ENCODE results near the gene AIP. TPM values are rescaled to one million over a fixed set of nuclear protein-coding genes. Genes with fewer than 3 reads are reported as not detected.

AIP gene
- polyA plus RNA-seq, 3 donors, result 76.7 to 132 (median 99.3) TPM

DNA sequence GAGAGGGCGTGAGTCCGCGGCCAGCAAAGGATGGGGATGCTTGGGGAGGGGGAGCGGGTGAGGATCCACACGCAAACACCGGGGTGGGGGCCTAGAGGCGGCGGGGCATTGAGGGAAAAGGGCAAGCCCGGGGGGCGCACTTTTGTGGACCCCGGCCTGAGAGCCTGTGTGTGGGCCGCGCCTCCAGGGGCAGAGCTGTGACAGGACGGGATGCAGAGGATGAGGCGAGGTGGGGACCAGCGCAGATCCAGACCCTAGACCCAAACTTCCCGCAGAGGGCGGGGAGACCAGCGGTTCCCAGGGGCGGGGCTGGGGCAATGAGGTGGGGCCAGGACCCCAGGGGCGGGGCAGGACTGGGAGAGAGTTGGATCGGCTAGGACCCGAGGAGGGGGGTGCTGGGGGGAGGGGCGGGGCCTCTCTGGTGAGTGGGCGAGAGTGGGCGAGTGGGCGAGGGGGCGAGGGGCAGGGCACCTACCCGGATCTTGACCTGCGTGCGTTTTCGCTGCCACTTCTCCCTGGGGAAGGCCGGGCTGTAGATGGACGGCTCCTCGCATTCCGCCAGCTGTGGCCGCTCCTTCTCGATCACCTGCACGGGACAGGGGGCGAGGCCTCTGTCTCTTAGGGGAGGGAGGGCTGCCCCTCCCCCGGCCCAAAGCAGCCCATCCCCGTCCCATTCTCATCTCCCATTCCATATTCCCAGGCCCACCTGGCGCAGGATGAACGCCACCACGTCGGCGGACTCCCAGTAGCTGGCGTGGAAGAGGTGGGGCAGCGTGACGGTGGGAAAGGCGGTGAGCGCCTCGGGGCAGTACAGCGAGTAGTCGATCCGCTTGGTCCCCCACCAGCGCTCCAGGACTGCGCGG lies 11.8 kb downstream of the AIP start:
- H2AFZ ChIP-seq (ENCODE audit: insufficient read depth, low read depth, low read length, poor library complexity, severe bottlenecking), result no peak overlapping the region
- DNase-seq, result no peak
- no peaks in the 10 kb centered on the region for H3K4me1 ChIP-seq (ENCODE audit: control insufficient read depth in 1 of 2, insufficient read depth in 2 of 2, low read length in 2 of 2)
- peaks cover 90% of the 10 kb centered on the region for H4K20me1 ChIP-seq (ENCODE audit: insufficient read depth, low read length)
- 97% methylated on average over 40 of the region's 59 CpGs for WGBS (ENCODE audit: insufficient coverage)
- Mint-ChIP-seq H3K36me3 (peaks cover 64 to 96% of the 10 kb centered on the region in 2 donors), H3K4me1 (no peaks in the 10 kb centered on the region), H3K27ac (no peak overlapping the region), H3K9me3 (no peaks in the 10 kb centered on the region), H3K27me3 (ENCODE audit: low read depth in 3 of 3) (no peaks in the 10 kb centered on the region), H3K4me3 (no peak overlapping the region)
- no peak overlapping the region for H3K27ac ChIP-seq (ENCODE audit: low read depth in 1 of 2, low read length in 2 of 2)
- peaks cover 91 to 100% of the 10 kb centered on the region in 2 donors for H3K36me3 ChIP-seq (replicated peaks in 1 of 2; ENCODE audit: control insufficient read depth in 1 of 2, insufficient read depth in 2 of 2, low read length in 2 of 2)
- no peak overlapping the region for H3K4me3 ChIP-seq (replicated peaks in 1 of 3; ENCODE audit: low read depth in 2 of 3, low read length in 3 of 3)
- no peaks in the 10 kb centered on the region for H3K27me3 ChIP-seq (ENCODE audit: control insufficient read depth in 2 of 2, insufficient read depth in 2 of 2, low read length in 2 of 2)
- H3K9me3 ChIP-seq (replicated peaks in 1 of 2; ENCODE audit: control insufficient read depth in 1 of 2, insufficient read depth in 1 of 2, low read length in 2 of 2), result no peaks in the 10 kb centered on the region
- no peak overlapping the region for H3K9ac ChIP-seq (ENCODE audit: insufficient read depth, low read length, poor library complexity, severe bottlenecking)
- TF ChIP-seq, protein P1, sequence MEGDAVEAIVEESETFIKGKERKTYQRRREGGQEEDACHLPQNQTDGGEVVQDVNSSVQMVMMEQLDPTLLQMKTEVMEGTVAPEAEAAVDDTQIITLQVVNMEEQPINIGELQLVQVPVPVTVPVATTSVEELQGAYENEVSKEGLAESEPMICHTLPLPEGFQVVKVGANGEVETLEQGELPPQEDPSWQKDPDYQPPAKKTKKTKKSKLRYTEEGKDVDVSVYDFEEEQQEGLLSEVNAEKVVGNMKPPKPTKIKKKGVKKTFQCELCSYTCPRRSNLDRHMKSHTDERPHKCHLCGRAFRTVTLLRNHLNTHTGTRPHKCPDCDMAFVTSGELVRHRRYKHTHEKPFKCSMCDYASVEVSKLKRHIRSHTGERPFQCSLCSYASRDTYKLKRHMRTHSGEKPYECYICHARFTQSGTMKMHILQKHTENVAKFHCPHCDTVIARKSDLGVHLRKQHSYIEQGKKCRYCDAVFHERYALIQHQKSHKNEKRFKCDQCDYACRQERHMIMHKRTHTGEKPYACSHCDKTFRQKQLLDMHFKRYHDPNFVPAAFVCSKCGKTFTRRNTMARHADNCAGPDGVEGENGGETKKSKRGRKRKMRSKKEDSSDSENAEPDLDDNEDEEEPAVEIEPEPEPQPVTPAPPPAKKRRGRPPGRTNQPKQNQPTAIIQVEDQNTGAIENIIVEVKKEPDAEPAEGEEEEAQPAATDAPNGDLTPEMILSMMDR (IDR thresholded peaks at IDR 0.05), result no peak
- intact Hi-C loops (cut with micrococcal nuclease), result no loop called here
- H3K4me2 ChIP-seq (replicated peaks; ENCODE audit: extremely low read depth, low read length, poor library complexity, severe bottlenecking), result no peak overlapping the region
- H3K79me2 ChIP-seq (ENCODE audit: insufficient read depth, low read length), result peaks cover 6% of the 10 kb centered on the region

DNA sequence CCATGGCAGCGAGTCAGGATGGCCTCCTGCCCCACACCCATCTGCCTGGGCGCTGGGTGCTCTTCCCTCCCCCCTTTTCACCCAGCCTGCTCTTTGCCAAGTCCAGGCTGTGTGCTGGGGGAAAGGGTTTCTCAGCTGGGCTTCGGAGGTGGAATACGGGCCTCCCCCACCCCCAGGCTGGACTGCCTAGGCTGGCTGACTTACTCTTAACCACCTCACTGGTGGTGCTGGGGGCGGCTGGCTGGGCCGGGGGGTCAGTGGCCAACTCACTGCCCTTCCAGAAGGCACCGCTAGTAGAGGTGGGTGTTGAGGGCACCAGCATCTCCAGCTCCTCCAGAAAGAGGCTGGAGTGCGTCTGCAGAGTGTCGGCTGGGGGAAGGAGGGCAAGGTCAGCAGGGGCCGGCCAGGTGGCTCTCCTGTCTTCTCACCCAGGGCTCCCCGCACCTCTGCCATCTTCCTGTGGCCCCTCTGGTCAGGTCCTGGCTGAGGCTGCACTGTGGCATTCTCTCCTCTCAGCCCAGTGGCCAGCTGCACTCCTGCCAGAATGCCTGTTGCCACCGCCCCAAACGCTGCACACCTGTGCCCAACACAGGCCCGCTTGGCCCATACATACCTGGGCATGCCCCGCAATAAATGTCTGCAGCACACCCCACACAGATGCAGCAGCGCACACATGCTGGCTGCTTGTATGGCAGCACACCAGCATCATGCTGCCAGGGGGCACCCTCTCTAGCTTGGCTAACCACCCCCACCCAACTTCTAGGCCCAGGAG lies 12.6 kb downstream of the AIP start:
- H3K79me2 ChIP-seq (ENCODE audit: insufficient read depth, low read length), result peaks cover 13% of the 10 kb centered on the region
- H3K9me3 ChIP-seq (replicated peaks in 1 of 2; ENCODE audit: control insufficient read depth in 1 of 2, insufficient read depth in 1 of 2, low read length in 2 of 2), result no peaks in the 10 kb centered on the region
- no peak overlapping the region for H3K4me3 Mint-ChIP-seq
- H3K4me2 ChIP-seq (replicated peaks; ENCODE audit: extremely low read depth, low read length, poor library complexity, severe bottlenecking), result no peak overlapping the region
- no peaks in the 10 kb centered on the region for H3K27me3 ChIP-seq (ENCODE audit: control insufficient read depth in 2 of 2, insufficient read depth in 2 of 2, low read length in 2 of 2)
- no peak for DNase-seq
- H3K27ac ChIP-seq (ENCODE audit: low read depth in 1 of 2, low read length in 2 of 2), result no peak overlapping the region
- no peaks in the 10 kb centered on the region for H3K4me1 Mint-ChIP-seq
- no peak overlapping the region for H3K9ac ChIP-seq (ENCODE audit: insufficient read depth, low read length, poor library complexity, severe bottlenecking)
- no peaks in the 10 kb centered on the region for H3K9me3 Mint-ChIP-seq
- peaks cover 2 to 3% of the 10 kb centered on the region in 2 donors for H3K4me1 ChIP-seq (ENCODE audit: control insufficient read depth in 1 of 2, insufficient read depth in 2 of 2, low read length in 2 of 2)
- H3K27ac Mint-ChIP-seq, result no peak overlapping the region
- H4K20me1 ChIP-seq (ENCODE audit: insufficient read depth, low read length), result peaks cover 90% of the 10 kb centered on the region
- no peak overlapping the region for H2AFZ ChIP-seq (ENCODE audit: insufficient read depth, low read depth, low read length, poor library complexity, severe bottlenecking)
- no peaks in the 10 kb centered on the region for H3K27me3 Mint-ChIP-seq (ENCODE audit: low read depth in 3 of 3)
- no peak overlapping the region for H3K4me3 ChIP-seq (replicated peaks in 1 of 3; ENCODE audit: low read depth in 2 of 3, low read length in 3 of 3)
- TF ChIP-seq, protein P1 (IDR thresholded peaks at IDR 0.05), result no peak
- intact Hi-C loops (cut with micrococcal nuclease), result no loop called here
- WGBS (ENCODE audit: insufficient coverage), result 94% methylated on average over 11 of the region's 16 CpGs
- H3K36me3 Mint-ChIP-seq, result peaks cover 60 to 95% of the 10 kb centered on the region in 2 donors
- H3K36me3 ChIP-seq (replicated peaks in 1 of 2; ENCODE audit: control insufficient read depth in 1 of 2, insufficient read depth in 2 of 2, low read length in 2 of 2), result peaks cover 91 to 100% of the 10 kb centered on the region in 2 donors
